Activated T-helper 1 cell treated with Interleukin-2 at 50 U/mL for 16 hours (primary cell): ENCODE results near the gene PHETA2.
"Not testable (repeated sequence)": the region's sequence is repeated elsewhere in the genome, so short reads cannot be mapped to it uniquely, and the experiment has no call there.

Experiments
- DNase-seq: peaks from one replicate; pipeline ENCODE4 v3.0.0-alpha.2; 2020; ENCODE audit warnings: low read depth

Gene PHETA2

DNA sequence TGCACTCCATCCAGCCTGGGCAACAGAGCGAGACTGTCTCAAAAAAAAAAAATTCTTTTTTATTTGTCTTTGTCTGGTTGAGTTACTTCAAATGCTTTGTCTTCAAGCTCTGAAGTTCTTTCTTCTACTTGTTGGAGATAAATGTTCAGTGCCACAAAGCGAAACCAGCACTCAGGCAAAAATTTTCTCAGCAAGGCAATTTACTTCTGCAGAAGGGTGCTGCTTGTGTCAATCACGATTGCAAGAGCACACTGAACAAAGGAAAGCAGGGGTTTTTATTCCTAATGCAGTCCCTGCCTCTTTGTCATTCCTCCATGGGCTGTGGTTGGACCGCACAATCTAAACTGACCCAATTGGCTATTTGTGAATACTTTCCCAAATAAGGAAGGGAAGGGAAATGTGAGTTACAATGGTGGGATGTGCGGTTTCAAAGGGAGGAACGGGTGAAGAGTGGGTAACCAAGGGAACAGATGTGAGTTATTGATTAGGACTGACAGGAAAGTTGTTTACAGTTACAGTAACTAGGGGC is 30.3 kb downstream of the PHETA2 start:
- not testable (repeated sequence) for DNase-seq

DNA sequence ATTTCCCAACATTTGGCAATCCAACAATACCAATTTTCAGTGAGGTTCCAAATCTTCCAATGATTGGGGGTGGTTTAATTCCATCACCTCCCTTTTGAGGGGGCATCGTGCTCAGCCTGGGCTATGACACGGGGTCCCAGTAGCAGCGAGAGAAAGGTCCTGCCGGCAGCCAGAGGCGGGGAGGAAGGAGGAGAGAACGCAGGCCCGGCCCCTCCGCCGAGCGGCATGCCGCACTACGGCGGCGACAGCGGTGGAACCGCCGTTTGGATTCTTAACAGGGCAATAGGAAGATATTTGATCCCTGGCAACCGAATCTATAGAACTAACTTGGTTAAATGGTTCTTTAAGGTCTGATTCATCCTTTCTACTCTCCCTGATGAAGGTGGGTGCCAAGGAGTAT is 34.8 kb downstream of the PHETA2 start:
- DNase-seq, result no peak

DNA sequence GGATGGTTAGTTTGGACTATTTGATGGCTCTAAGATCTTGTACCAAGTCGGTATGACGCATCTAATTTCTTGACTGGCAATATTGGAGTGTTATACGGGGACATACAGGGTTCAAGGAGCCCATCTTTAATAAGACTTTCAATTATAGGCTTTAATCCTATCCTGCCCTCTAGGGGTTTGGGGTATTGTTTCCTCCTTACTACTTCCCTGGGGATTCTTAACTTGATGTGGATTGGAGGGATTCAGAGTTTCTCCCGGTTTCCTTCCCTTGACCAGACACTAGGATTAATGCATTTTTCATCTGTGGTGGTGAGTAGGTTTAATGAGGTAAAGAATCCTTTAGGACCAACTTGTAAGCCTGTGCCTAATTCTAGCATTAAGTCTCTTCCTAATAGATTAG is 37.8 kb downstream of the PHETA2 start:
- no peak for DNase-seq

DNA sequence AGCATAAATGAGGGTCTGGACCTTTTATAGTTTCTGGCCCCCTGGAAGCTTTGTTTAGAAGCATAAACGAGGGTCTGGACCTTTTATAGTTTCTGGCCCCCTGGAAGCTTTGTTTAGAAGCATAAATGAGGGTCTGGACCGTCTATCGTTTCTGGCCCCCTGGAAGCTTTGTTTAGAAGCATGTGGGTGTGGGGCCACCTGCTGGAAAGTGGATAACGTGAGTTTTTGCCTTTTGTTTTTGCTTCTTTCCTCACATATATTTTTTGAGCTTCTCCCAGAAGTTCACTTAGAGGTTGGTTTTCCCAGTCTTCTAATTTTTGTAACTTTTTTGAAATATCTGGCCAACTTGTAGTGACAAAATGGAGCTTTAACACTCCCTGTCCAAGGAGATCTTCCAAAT is 38.7 kb downstream of the PHETA2 start:
- not testable (repeated sequence) for DNase-seq

DNA sequence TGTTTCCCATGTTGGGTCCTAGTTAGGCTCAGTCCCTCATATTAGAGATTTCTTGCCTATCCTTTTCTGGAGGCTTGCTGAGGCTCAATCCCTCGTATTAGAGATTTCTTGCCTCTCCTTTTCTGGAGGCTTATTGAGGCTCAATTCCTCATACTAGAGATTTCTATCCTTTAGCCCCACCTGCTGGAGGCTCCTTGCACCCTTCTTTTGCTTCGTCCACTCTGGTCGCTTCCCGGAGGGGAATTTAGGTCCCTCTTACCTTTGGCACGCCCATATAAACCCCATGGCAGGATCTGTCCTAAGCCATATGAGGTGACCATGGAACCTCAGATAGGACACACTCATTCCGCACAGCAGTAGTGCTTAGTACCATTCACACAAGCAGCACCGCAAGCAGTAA is 40.7 kb downstream of the PHETA2 start:
- DNase-seq, result no peak

DNA sequence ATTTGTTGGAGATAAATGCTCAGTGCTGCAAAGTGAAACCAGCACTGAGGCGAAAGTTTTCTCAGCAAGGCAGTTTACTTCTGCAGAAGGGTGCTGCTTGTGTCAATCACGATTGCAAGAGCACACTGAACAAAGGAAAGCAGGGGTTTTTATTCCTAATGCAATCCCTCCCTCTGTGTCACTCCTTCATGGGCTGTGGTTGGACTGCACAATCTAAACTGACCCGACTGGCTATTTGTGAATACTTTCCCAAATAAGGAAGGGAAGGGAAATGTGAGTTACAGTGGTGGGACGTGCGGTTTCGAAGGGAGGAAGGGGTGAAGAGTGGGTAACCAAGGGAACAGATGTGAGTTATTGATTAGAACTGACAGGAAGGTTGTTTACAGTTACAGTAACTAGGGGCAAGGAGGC is 41.4 kb downstream of the PHETA2 start:
- DNase-seq, result not testable (repeated sequence)

DNA sequence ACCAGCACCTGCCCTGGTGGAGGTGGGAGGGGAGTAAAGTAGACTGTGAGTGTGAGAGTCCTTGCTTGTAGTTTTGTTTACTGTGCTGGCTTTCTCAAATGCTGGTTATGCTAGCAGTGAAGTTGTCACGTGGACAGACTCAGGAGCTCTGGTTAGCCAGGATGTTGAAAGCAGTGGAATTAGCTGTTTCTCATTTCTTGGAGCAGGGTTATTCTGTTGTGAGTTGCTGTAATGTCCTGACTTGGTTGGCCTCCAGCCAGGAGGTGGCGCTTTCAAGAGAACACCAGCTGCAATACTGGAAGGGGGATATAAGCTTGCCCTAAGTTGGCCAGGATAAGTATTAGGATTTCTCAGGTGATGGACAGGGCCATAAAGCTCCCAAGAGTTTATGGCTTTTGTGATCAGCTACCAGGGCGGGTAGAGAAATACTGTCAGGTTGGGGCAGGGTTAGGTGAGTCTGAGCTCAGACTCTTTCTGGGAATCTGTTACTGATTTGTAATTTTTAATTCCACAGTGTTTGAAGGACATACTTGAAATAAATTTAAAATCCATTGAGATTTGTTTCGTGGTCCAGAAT is 42.9 kb downstream of the PHETA2 start:
- DNase-seq, result no peak

DNA sequence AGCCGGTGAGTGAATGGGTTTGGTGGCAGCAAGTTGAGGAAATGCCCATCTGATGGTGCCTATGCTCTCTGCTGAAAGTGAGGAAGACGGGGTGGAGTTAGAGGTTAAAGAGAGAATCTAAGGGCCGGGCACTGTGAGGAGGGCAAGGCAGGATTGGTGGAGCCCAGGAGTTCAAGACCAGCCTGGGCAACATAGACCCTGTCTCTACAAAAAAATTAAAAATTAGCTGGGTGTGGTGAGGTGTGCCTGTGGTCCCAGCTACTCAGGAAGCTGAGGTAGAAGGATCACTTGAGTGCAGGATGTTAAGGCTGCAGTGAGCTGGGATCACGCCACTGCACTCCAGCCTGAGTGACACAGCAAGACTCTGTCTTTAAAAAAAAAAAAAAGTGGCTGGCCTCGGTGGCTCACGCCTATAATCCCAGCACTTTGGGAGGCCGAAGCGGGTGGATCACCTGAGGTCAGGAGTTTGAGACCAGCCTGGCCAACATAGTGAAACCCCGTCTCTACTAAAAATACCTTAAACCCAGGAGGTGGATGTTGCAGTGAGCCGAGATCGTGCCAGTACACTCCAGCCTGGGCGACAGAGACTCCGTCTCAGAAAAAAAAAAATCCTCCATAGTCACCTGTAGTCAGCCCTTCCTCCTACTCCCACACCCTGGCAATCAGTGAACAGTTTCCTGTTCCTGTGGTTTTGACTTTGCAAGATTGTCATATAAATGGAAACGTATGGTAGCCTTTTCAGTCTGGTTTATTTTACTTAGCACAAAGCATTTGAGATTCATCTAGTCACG is 46.4 kb downstream of the PHETA2 start:
- not testable (repeated sequence) for DNase-seq

DNA sequence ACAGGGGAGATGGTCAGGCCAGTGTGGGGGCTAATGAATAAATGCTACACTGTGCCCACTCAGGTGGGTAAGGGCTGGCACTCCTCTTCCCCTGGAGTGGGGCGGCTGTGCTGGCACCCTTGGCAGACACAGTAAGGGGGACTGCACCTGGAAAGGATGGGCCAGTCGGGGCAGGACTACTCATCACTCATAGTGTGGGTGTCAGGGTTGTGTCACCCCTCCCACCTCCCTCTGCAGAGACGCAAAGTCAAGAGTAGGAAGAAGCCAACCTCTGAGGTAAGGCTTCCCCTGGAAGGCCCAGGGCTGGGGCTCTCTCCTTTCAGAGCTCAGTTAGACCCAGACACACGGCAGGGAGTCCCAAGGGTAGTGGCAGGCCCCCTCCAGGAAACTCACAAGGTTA is 49.5 kb downstream of the PHETA2 start:
- DNase-seq, result not testable (repeated sequence)

DNA sequence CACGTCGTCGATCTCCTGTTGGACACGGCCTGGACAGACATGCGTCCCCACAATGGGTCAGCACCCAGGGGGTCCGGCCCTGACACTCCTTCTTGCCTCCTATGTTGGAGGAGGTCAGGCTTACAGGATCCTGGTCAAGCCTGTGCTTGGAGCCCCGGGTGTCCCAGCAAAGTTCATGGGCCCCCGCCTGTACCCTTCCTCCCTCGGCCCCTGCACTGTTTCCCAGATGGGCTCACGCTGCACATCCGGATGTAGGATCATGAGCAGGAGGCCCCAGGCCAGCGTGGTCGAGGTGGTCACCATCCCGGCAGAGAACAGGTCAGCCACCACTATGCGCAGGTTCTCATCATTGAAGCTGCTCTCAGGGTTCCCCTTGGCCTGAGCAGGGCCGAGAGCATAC is 53.6 kb downstream of the PHETA2 start:
- DNase-seq, result no peak

DNA sequence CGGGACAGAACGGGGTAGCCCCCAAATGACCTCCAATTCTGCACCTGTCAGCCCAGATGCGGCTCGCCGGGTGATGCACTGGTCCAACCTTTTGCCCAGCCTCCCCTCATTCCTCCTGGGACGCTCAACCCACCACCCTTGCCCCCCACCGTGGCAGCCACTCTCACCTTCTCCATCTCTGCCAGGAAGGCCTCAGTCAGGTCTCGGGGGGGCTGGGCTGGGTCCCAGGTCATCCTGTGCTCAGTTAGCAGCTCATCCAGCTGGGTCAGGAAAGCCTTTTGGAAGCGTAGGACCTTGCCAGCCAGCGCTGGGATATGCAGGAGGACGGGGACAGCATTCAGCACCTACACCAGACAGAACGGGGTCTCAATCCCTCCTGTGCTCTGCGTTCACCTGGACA is 54.0 kb downstream of the PHETA2 start:
- not testable (repeated sequence) for DNase-seq
